ENCODE results near the gene PPP3R1. TPM values are rescaled to one million over a fixed set of nuclear protein-coding genes. Genes with fewer than 3 reads are reported as not detected.

The PPP3R1 gene
- total and polyA plus RNA-seq, 10 donors: 13.7 to 78.2 (median 57.9) TPM

- no peaks in the 10 kb centered on the region for H3K27me3 ChIP-seq (replicated peaks in 1 of 7)
- TF ChIP-seq POLR2A (IDR thresholded peaks at IDR 0.05) (no peak), POLR2AphosphoS5 (IDR thresholded peaks at IDR 0.05) (no peak)
- TF ChIP-seq, protein P1, sequence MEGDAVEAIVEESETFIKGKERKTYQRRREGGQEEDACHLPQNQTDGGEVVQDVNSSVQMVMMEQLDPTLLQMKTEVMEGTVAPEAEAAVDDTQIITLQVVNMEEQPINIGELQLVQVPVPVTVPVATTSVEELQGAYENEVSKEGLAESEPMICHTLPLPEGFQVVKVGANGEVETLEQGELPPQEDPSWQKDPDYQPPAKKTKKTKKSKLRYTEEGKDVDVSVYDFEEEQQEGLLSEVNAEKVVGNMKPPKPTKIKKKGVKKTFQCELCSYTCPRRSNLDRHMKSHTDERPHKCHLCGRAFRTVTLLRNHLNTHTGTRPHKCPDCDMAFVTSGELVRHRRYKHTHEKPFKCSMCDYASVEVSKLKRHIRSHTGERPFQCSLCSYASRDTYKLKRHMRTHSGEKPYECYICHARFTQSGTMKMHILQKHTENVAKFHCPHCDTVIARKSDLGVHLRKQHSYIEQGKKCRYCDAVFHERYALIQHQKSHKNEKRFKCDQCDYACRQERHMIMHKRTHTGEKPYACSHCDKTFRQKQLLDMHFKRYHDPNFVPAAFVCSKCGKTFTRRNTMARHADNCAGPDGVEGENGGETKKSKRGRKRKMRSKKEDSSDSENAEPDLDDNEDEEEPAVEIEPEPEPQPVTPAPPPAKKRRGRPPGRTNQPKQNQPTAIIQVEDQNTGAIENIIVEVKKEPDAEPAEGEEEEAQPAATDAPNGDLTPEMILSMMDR (IDR thresholded peaks at IDR 0.05 in 8 of 11, conservative IDR thresholded peaks at IDR 0.05 in 3 of 11): no peak
- no peaks in the 10 kb centered on the region for H3K9me3 ChIP-seq
- no peak overlapping the region for H3K4me3 ChIP-seq
- peak overlapping the region in 4 of 8 donors; percentile 2 to 40 (median 20) for H3K27ac ChIP-seq
- H3K4me1 ChIP-seq: peaks cover 37 to 98% (median 93%) of the 10 kb centered on the region in 6 donors
- WGBS, 5 donors: 13 to 34% (median 17%) methylated on average over 4 of the region's 4 CpGs
- no peaks in the 10 kb centered on the region for H3K36me3 ChIP-seq
- DNase-seq: no peak
- intact Hi-C loops (cut with DNase I; ENCODE audit: low total_unique reads): no loop called here
These were observed 16.1 kb downstream of the PPP3R1 start for GRCh38 chr2:68236103-68236734.

DNA sequence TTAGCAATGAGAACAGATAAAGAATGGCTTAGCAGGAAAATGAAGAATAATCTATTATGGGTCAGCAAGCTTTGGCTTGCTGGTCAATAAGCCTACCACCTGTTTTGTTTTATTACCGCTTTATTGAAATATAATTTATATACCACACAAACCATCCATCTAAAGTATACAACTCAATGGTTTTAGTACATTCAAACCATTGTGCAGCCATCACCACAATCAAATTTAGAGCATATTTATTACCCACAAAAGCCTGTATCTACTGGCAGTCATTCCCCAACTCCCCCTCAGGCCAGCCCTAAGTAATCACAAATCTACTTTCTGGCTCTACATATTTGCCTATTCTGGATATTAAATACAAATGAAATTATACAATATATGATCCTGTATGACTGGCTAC, 17.2 kb downstream of the PPP3R1 start:
- Histone ChIP-seq H3K36me3 (no peaks in the 10 kb centered on the region), H3K4me1 (peaks cover 40 to 98% (median 91%) of the 10 kb centered on the region in 6 donors), H3K27ac (no peak overlapping the region), H3K27me3 (replicated peaks in 1 of 7) (no peaks in the 10 kb centered on the region), H3K4me3 (no peak overlapping the region), H3K9me3 (no peaks in the 10 kb centered on the region)
- no peak for DNase-seq
- TF ChIP-seq POLR2A (IDR thresholded peaks at IDR 0.05) (no peak), POLR2AphosphoS5 (IDR thresholded peaks at IDR 0.05) (no peak)
- TF ChIP-seq, protein P1 (IDR thresholded peaks at IDR 0.05 in 8 of 11, conservative IDR thresholded peaks at IDR 0.05 in 3 of 11): no peak
- WGBS, 5 donors: 90 to 100% (median 96%) methylated on average over 1 of the region's 1 CpG
- intact Hi-C loops (cut with DNase I; ENCODE audit: low total_unique reads): no loop called here

- TF ChIP-seq POLR2A (IDR thresholded peaks at IDR 0.05): no peak
- TF ChIP-seq POLR2AphosphoS5 (IDR thresholded peaks at IDR 0.05): no peak
- TF ChIP-seq, protein P1 (IDR thresholded peaks at IDR 0.05 in 8 of 11, conservative IDR thresholded peaks at IDR 0.05 in 3 of 11): no peak
- intact Hi-C loops (cut with DNase I; ENCODE audit: low total_unique reads): no loop called here
- WGBS, 5 donors: 75 to 90% (median 84%) methylated on average over 4 of the region's 4 CpGs
- H3K9me3 ChIP-seq: no peaks in the 10 kb centered on the region
- no peak overlapping the region for H3K27ac ChIP-seq
- DNase-seq: no peak
- H3K4me1 ChIP-seq: peaks cover 37 to 98% (median 90%) of the 10 kb centered on the region in 6 donors
- no peaks in the 10 kb centered on the region for H3K36me3 ChIP-seq
- no peak overlapping the region for H3K4me3 ChIP-seq
- H3K27me3 ChIP-seq (replicated peaks in 1 of 7): no peaks in the 10 kb centered on the region
These were observed 17.9 kb downstream of the PPP3R1 start for GRCh38 chr2:68234405-68234804.

DNA sequence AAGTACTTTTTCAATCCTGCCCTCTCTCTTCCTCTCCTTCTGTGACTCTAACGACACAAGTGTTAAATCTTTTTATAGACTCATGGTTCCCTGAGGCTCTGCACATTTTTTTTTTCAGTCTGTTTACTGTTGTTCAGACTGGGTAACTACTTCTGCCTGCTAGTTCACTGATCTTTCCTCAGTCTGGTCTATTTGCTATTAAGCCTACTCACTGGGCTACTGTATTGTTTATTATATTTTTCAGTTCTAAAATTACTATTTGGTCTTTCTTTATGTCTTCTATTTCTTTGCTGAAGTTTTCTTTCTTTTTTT, 21.3 kb downstream of the PPP3R1 start:
- Histone ChIP-seq H3K36me3 (no peaks in the 10 kb centered on the region), H3K27ac (peak overlapping the region in 3 of 8 donors; percentile 5 to 56 (median 21)), H3K4me1 (peaks cover 21 to 98% (median 87%) of the 10 kb centered on the region in 6 donors), H3K9me3 (no peaks in the 10 kb centered on the region), H3K27me3 (replicated peaks in 1 of 7) (no peaks in the 10 kb centered on the region), H3K4me3 (no peak overlapping the region)
- intact Hi-C loops (cut with DNase I; ENCODE audit: low total_unique reads): no loop called here
- 0 to 19% (median 7%) methylated on average over 1 of the region's 1 CpG for WGBS, 5 donors
- DNase-seq: no peak
- no peak for TF ChIP-seq POLR2AphosphoS5 (IDR thresholded peaks at IDR 0.05)
- TF ChIP-seq POLR2A (IDR thresholded peaks at IDR 0.05): no peak
- TF ChIP-seq, protein P1 (IDR thresholded peaks at IDR 0.05 in 8 of 11, conservative IDR thresholded peaks at IDR 0.05 in 3 of 11): no peak

Measured in spleen (tissue), 11 donors.